Retina (tissue), 1 donor: ENCODE data around the gene MAML2.
A peak's percentile ranks its signal among the peaks of the same experiment; 100 is the strongest.
"Not testable (repeated sequence)": the region's sequence is repeated elsewhere in the genome, so short reads cannot be mapped to it uniquely, and the experiment has no call there.

Source experiments
- DNase-seq: peaks from one replicate; pipeline ENCODE4 v3.0.0-alpha.2; 2016

The MAML2 gene

DNA sequence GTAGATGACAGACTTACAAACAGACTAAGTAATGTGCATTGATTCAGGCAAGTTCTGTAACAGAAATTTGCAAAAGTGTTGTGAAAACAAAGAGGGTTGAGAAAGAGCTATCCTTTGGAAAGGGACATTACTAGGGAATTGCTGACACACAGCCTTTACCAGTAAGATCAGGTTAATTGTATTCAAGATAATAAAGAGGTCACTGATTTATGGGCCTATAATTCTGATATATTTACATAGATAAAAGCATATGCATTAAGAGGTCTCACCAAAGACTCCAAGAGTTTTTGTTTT, 138.7 kb downstream of the MAML2 start:
- DNase-seq = no peak

GRCh38 chr11:96203567-96204365, 139.2 kb downstream of the MAML2 start:
- DNase-seq = no peak

DNA sequence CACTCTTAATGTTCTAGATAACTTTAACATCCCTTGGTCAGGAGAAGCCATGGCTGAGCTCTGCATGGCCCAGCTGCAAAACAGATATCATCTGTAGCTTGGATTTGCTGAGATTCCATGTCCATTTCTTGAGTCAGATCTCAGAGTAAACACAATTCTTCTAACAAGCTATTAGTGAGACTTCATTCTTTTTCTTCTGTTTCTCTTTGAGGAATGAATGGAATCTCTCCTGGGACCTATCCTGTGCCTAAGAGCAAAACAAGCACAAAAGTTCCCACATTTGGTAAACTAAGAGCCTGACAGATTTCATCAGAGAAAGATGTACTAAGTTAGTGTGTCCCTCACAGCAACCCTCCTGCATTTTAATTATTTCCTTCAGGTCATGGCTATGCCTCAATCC, 142.8 kb downstream of the MAML2 start:
- no peak for DNase-seq

DNA sequence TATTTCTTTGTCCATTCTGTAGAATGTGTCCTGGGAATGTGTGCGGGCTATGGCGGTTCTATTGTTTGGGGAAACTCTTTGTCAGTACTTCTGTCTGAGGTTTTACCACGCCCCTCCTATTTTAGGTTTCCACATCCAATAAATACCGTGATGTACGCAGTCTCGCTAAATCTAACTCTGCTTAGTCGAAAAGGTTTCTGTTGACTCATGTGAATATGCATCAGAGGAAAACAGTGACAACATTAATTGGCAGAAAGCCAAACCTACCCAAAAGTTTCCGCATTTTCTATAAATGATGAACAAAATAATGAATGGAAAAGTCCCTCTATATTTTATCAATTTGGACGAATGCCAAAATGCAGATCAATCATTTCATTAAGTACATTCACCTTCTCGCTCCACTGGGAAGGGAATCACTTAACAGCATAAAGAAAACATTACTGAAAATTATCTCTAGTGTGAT, 143.4 kb downstream of the MAML2 start:
- DNase-seq = no peak

DNA sequence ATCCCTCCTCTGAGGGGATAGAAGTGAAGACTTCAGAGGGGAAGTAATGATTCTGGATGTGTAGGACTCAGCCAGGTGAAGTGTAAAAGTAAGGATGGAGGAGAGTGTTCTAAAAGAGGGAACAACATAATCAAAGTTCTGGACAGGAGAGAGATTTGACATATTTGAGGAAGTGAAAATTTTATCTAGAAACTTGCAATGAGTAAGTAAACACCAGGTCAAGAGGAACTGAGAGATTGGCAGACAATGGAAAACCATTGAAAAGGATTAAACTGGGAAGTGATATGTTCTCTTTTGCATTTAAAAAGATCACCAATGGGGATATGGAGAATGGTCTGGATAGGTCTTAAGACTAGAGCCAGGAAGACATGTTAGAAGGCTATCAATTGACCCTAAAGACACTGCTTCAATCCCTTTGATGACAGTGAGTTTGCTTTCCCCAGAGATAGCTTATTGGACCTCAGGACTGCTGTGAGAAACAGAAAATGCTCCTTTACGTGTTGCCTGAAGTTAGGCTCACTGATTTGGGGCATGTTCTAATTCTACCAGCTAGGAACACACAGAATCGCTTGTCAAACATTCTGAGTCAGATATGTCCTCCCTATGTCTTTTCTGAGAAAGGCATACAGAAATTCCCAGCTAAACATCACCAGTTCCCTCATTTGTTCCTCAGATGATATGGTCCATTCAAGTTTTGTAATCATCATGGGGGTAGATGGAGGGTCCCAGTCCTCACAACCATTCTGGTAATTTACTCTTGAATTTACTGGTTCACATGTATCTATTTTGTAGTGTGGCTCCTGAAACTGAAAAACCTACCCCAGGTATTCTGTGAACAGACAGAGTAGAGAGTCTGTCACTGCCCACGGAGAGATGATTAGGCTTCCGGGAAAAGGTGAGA, 144.9 kb downstream of the MAML2 start:
- no peak for DNase-seq

GRCh38 chr11:96197103-96197502, 145.9 kb downstream of the MAML2 start:
- DNase-seq = no peak

GRCh38 chr11:96196181-96196662, 146.8 kb downstream of the MAML2 start:
- peak; percentile 39 for DNase-seq

DNA sequence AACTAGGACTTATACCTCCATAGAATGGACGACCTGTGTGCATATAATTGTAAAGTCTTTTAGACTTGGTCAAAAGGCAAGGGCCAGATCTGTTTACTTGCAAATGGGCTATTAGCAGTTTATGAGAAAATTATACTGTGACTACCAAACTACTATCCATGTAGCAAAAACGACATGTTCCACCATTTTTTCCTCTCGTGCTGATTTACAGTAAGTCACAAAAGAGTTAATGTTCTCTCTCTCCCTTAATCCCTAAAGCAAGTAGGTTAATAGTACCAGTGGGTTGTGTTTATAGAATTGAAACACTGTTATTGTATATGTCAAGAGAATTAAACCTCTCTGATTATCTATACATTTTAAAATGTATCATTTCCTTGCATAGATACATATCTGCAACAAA, 147.3 kb downstream of the MAML2 start:
- no peak for DNase-seq

- DNase-seq = no peak
Measured at GRCh38 chr11:96194581-96195374, 148.2 kb downstream of the MAML2 start.

GRCh38 chr11:96193745-96194443, 149.1 kb downstream of the MAML2 start:
- peak; percentile 44 for DNase-seq

- DNase-seq = no peak
Measured at GRCh38 chr11:96191752-96192151, 151.2 kb downstream of the MAML2 start.

GRCh38 chr11:96189351-96189750, 153.6 kb downstream of the MAML2 start:
- DNase-seq = no peak

GRCh38 chr11:96188243-96189006, 154.6 kb downstream of the MAML2 start:
- DNase-seq = no peak

DNA sequence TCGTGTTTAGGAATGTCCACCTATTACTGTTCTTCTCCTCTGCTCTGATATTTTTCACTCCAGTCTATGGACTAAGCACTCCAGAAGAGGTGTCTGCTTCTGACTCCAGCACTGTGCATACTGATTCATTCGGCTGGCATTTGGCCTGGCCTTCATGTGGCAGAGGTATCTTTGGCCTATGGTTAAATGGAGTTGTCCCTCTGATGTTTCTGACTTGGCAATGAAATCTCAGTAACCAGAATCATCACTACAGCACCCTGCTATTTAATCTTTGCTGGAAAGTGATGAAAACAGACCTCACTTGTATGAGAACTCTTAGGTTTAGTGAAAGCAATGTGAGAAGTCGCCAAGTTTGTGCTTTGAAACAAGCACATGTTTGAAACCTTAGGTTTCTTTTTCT, 155.2 kb downstream of the MAML2 start:
- DNase-seq = no peak

DNA sequence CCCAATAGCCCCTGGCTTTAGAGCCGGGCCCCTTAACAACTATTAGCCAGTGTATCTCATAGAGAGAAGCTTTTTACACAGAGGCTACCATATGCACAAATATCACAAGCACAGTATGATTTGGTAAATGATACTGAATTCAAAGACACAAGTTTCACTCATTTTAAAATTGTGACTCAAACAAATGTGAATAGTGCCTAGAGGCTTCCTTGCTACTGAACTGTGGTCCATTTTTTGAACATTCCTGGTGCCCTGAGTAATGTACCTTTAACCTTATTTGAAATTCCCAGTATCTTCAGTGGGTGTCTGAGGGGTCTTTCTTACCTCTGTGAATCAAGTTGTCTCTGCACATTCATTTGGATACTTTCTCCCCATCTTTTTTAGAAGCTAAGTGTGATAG, 156.2 kb downstream of the MAML2 start:
- no peak for DNase-seq

DNA sequence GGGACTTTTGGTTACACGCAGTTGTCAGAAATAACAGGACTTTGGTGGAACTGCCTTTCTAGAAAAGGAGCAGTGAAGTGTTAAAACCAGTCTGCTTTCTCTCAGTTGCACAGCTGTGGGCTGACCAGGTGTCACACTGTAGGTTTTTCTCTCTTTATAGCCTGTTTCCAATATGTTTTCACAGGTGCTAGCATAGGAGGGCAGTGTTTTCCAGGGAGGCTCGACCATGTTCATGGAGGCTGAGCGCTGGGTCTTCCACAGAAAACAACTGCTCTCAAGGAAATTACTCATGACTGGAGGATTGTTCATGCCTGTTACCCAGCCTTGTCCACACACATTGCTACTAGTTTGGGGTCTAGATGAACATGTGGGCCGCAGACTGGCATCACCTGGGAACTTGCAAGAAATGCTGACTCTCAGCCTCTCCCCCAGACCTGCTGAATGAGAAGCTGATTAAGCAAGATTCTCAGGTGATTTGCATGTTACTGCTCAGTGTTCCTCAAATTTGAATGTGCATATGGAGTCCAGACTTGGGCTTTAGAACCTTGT, 157.7 kb downstream of the MAML2 start:
- no peak for DNase-seq

GRCh38 chr11:96180937-96181336, 162.1 kb downstream of the MAML2 start:
- DNase-seq = not testable (repeated sequence)

- no peak for DNase-seq
Measured at GRCh38 chr11:96180341-96180740, 162.7 kb downstream of the MAML2 start.

- no peak for DNase-seq
Measured at GRCh38 chr11:96179905-96180304, 163.1 kb downstream of the MAML2 start.

DNA sequence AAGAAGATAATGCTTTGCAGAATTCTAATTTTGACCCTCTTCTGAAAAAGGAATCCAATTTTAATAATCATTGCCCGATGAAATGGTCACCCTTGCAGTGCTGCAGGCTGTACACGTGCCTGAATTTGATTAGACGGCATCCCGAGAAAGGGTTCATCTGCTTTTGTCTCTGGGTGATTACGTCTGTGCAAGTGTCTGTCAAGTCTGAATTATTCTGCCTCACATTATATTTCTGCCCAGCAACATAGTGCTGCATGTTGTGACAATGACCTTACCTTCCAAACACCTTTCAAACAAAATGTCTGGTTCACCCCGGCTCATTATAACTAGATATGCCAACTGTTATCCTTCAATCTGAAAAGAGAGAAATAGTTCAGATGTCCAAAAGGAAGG, 164.1 kb downstream of the MAML2 start:
- no peak for DNase-seq
